SK-N-SH (cell line): ENCODE measurements around the gene CYP39A1. TPM values are rescaled to one million over a fixed set of nuclear protein-coding genes. Genes with fewer than 3 reads are reported as not detected.

Experiments used
- CTCF ChIA-PET: fragments of 300-600, 350-600 bp; formaldehyde crosslinking; extraction: SDS; loops from one replicate; lab custom pipeline; 2021; lab: Yijun Ruan, JAX
- POLR2A ChIA-PET: fragments of 350-600 bp; sonication (Branson Sonifier 250); formaldehyde crosslinking; extraction: SDS; loops from one replicate; lab custom pipeline; 2020; ENCODE audit warnings: antibody characterized with exemption, inconsistent platforms; lab: Yijun Ruan, JAX
- DNase-seq: peaks from one replicate; pipeline ENCODE4 v3.0.0; 2012
- H2AFZ ChIP-seq: fragments of 200-600 bp; sonication (generic); 2 replicates; pipeline ENCODE4 v1.8.1; 2016; ENCODE audit warnings: antibody characterized with exemption, mild to moderate bottlenecking, low read depth
- H3F3A ChIP-seq: fragments of 200-600 bp; sonication (generic); replicated peaks from 2 replicates; pipeline ENCODE3; 2016; ENCODE audit warnings: antibody characterized with exemption, mild to moderate bottlenecking; ENCODE audit not compliant: insufficient read depth
- H3K27ac ChIP-seq, 2 experiments: fragments of 200-500 bp in 1 of 2; fragments of 200-600 bp in 1 of 2; sonication (Bioruptor generic) in 1 of 2; sonication (generic), shearing (Covaris generic) in 1 of 2; 2 replicates each; pipeline versions ENCODE4 v1.5.1 to v1.6.1; 2014 to 2016; ENCODE audit warnings: low read depth in 2 of 2, inconsistent platforms in 1 of 2, low read length in 1 of 2, mild to moderate bottlenecking in 1 of 2, mixed read lengths in 1 of 2
- H3K27me3 ChIP-seq: fragments of 200-600 bp; sonication (generic), shearing (Covaris generic); 2 replicates; pipeline ENCODE4 v1.6.1; 2016; ENCODE audit warnings: mixed run types; ENCODE audit not compliant: insufficient read depth
- H3K36me3 ChIP-seq, 2 experiments: fragments of 200-500 bp in 1 of 2; fragments of 200-600 bp in 1 of 2; sonication (Bioruptor generic) in 1 of 2; sonication (generic) in 1 of 2; replicated peaks in 1 of 2; 2 replicates each; pipeline versions ENCODE3 to v1.5.1; 2014 to 2016; ENCODE audit warnings: low read length in 1 of 2, mild to moderate bottlenecking in 1 of 2; ENCODE audit not compliant: insufficient read depth in 2 of 2, control insufficient read depth in 1 of 2
- H3K4me1 ChIP-seq, 2 experiments: fragments of 200-500 bp in 1 of 2; fragments of 200-600 bp in 1 of 2; sonication (Bioruptor generic) in 1 of 2; sonication (generic), shearing (Covaris generic) in 1 of 2; 2 replicates each; pipeline versions ENCODE4 v1.5.1 to v1.6.1; 2014 to 2016; ENCODE audit warnings: low read depth in 1 of 2, low read length in 1 of 2, mixed run types in 1 of 2; ENCODE audit not compliant: insufficient read depth in 2 of 2, control insufficient read depth in 1 of 2
- H3K4me2 ChIP-seq: fragments of 200-600 bp; sonication (generic), shearing (Covaris generic); 2 replicates; pipeline ENCODE4 v1.6.1; 2017; ENCODE audit warnings: mixed run types
- H3K4me3 ChIP-seq, 2 experiments: fragments of 200-500 bp in 1 of 2; fragments of 200-600 bp in 1 of 2; sonication (Bioruptor generic) in 1 of 2; sonication (generic), shearing (Covaris generic) in 1 of 2; 2 replicates each; pipeline versions ENCODE4 v1.5.1 to v1.8.1; 2014 to 2016; ENCODE audit warnings: low read depth in 2 of 2, inconsistent platforms in 1 of 2, low read length in 1 of 2, mild to moderate bottlenecking in 1 of 2, mixed read lengths in 1 of 2, moderate library complexity in 1 of 2
- H3K79me2 ChIP-seq: fragments of 200-600 bp; sonication (generic); 2 replicates; pipeline ENCODE4 v1.8.1; 2017; ENCODE audit warnings: mild to moderate bottlenecking; ENCODE audit not compliant: insufficient read depth
- H3K9ac ChIP-seq: fragments of 200-600 bp; sonication (generic); 2 replicates; pipeline ENCODE4 v1.6.1; 2017; ENCODE audit warnings: mixed run types
- H3K9me2 ChIP-seq: fragments of 200-600 bp; sonication (generic); 2 replicates; pipeline ENCODE4 v1.6.1; 2017; ENCODE audit warnings: mixed run types
- H3K9me3 ChIP-seq: fragments of 200-600 bp; sonication (generic); 2 replicates; pipeline ENCODE4 v1.6.1; 2017; ENCODE audit warnings: mixed run types, mild to moderate bottlenecking, moderate library complexity
- H4K20me1 ChIP-seq: fragments of 200-600 bp; sonication (generic); 2 replicates; pipeline ENCODE4 v1.6.1; 2017; ENCODE audit warnings: mild to moderate bottlenecking, mixed run types; ENCODE audit not compliant: insufficient read depth
- CHD2 ChIP-seq: fragments of 150-350 bp; IDR thresholded peaks from 2 replicates; pipeline ENCODE4 v1.6.1; 2018; ENCODE audit warnings: low read length; ENCODE audit not compliant: partially characterized antibody
- FOSL2 ChIP-seq: IDR thresholded peaks from 2 replicates; pipeline ENCODE4 v1.4.0; 2012; ENCODE audit warnings: low read depth, mild to moderate bottlenecking, moderate library complexity, borderline replicate concordance
- GABPA ChIP-seq: IDR thresholded peaks from 2 replicates; pipeline ENCODE4 v1.4.0; 2012; ENCODE audit warnings: low read depth, mild to moderate bottlenecking
- IRF3 ChIP-seq: fragments of 150-350 bp; IDR thresholded peaks from 2 replicates; pipeline ENCODE4 v1.6.1; 2016; ENCODE audit warnings: mild to moderate bottlenecking, low read depth, low read length
- MAX ChIP-seq: IDR thresholded peaks from 2 replicates; pipeline ENCODE4 v1.4.0; 2012; ENCODE audit warnings: low read depth
- POLR2AphosphoS5 ChIP-seq: IDR thresholded peaks from 2 replicates; pipeline ENCODE4 v1.6.1; 2012; ENCODE audit warnings: low read depth, low read length
- RAD21 ChIP-seq: IDR thresholded peaks from 2 replicates; pipeline ENCODE4 v1.6.1; 2012; ENCODE audit warnings: mild to moderate bottlenecking, low read length
- REST ChIP-seq: IDR thresholded peaks from 2 replicates; pipeline ENCODE4 v1.6.1; 2012; ENCODE audit warnings: mild to moderate bottlenecking, low read depth, low read length, moderate library complexity
- SMC3 ChIP-seq: IDR thresholded peaks from 2 replicates; pipeline ENCODE4 v1.6.1; 2012; ENCODE audit warnings: low read depth, low read length, improper control_type of control experiment
- USF1 ChIP-seq: IDR thresholded peaks from 2 replicates; pipeline ENCODE4 v1.4.0; 2012; ENCODE audit warnings: low read depth, borderline replicate concordance
- YY1 ChIP-seq: IDR thresholded peaks from 2 replicates; pipeline ENCODE4 v1.4.0; 2012; ENCODE audit warnings: low read depth, mild to moderate bottlenecking
- ZBTB33 ChIP-seq: IDR thresholded peaks from 2 replicates; pipeline ENCODE4 v1.4.0; 2012; ENCODE audit warnings: low read depth, borderline replicate concordance
- WGBS: methylation state at CpG from one replicate; pipeline ENCODE4 v1.1.6; 2017; ENCODE audit warnings: low lambda C conversion rate; 5-methylcytosine and 5-hydroxymethylcytosine counted together
- polyA plus RNA-seq, 3 experiments: library from polyadenylated mRNA; depleted of rRNA; stranded (reverse); fragments of >200 nt; gene quantifications; 2 replicates each; pipeline ENCODE4 v1.2.3, GENCODE V29; 2012

The CYP39A1 gene
- polyA plus RNA-seq, 1 of the 3 experiments (the other 2 are of a cell fraction) = not detected

GRCh38 chr6:46651006-46651405 is 1.6 kb downstream of the CYP39A1 start:
- Histone ChIP-seq H3K9ac (no peak overlapping the region), H3K4me3 (no peak overlapping the region), H3K36me3 (no peaks in the 10 kb centered on the region), H2AFZ (no peak overlapping the region), H3K4me2 (no peak overlapping the region), H3K27ac (no peak overlapping the region), H3K4me1 (peaks cover 0 to 3% of the 10 kb centered on the region in 2 experiments; a peak in 2 of 4 replicates), H3K9me2 (no peaks in the 10 kb centered on the region), H3K9me3 (peaks cover 7% of the 10 kb centered on the region; the same call in 1 of the 2 replicates), H3K79me2 (no peaks in the 10 kb centered on the region), H4K20me1 (no peaks in the 10 kb centered on the region), H3K27me3 (no peaks in the 10 kb centered on the region), H3F3A (no peaks in the 10 kb centered on the region)
- WGBS = 18% methylated on average over 1 of the region's 1 CpG
- POLR2A ChIA-PET = no interaction called here
- no peak for DNase-seq
- TF ChIP-seq YY1 (no peak), POLR2AphosphoS5 (no peak), SMC3 (no peak), CHD2 (no peak), ZBTB33 (no peak), MAX (no peak), IRF3 (no peak), USF1 (no peak), REST (no peak), GABPA (no peak), RAD21 (no peak), FOSL2 (no peak)
- CTCF ChIA-PET = no interaction called here
